ENCODE results near the gene CIDEC.

CIDEC gene

GRCh38 chr3:9879830-9880549 lies at the start of gene CIDEC:
Gene CIDEC, minus strand, starts transcription at chr3:9880253. Its CDS starts 1,767 bp downstream, at chr3:9878486.
- DNase-seq: no peak

GRCh38 chr3:9928158-9928557 lies 48.1 kb upstream of the CIDEC start:
- no peak for DNase-seq

GRCh38 chr3:9918261-9919038 lies 38.4 kb upstream of the CIDEC start:
- no peak for DNase-seq

GRCh38 chr3:9917820-9918219 lies 37.8 kb upstream of the CIDEC start:
- DNase-seq: no peak

- DNase-seq: peak; percentile 60
Measured at GRCh38 chr3:9916734-9917680, 37.0 kb upstream of the CIDEC start, which contains the start of gene IL17RC. Gene IL17RC, plus strand, starts transcription at chr3:9917098. Its CDS starts 218 bp downstream, at chr3:9917316.

GRCh38 chr3:9916346-9916733 lies 36.3 kb upstream of the CIDEC start:
- DNase-seq: no peak

GRCh38 chr3:9915254-9916141 lies 35.4 kb upstream of the CIDEC start:
- peak; percentile 64 for DNase-seq

- DNase-seq: no peak
Measured at GRCh38 chr3:9914559-9915253, 34.7 kb upstream of the CIDEC start.

- no peak for DNase-seq
Measured at GRCh38 chr3:9914011-9914410, 34.0 kb upstream of the CIDEC start.

- no peak for DNase-seq
Measured at GRCh38 chr3:9913601-9914000, 33.5 kb upstream of the CIDEC start.

GRCh38 chr3:9912294-9912935 lies 32.4 kb upstream of the CIDEC start:
- DNase-seq: no peak

- DNase-seq: no peak
Measured at GRCh38 chr3:9911863-9912262, 31.8 kb upstream of the CIDEC start.

GRCh38 chr3:9909221-9910013 lies 29.4 kb upstream of the CIDEC start:
- peak; percentile 44 for DNase-seq

GRCh38 chr3:9908286-9908685 lies 28.2 kb upstream of the CIDEC start:
- no peak for DNase-seq

GRCh38 chr3:9906480-9906879 lies 26.4 kb upstream of the CIDEC start:
- no peak for DNase-seq

- no peak for DNase-seq
Measured at GRCh38 chr3:9903904-9904303, 23.9 kb upstream of the CIDEC start.

GRCh38 chr3:9903238-9903624 lies 23.2 kb upstream of the CIDEC start:
- DNase-seq: no peak

GRCh38 chr3:9902372-9903237 lies 22.6 kb upstream of the CIDEC start, which contains the start of gene IL17RE:
Gene IL17RE, plus strand, starts transcription at chr3:9902848. Its CDS starts 85 bp downstream, at chr3:9902933.
- no peak for DNase-seq

- peak; percentile 62 for DNase-seq
Measured at GRCh38 chr3:9901967-9902366, 21.9 kb upstream of the CIDEC start.

All from stimulated activated CD4-positive, alpha-beta T cell treated with anti-CD3 and anti-CD28 coated beads, Interleukin-15, amount 100 ng/mL, for 24 hours (primary cell).